K562 (cell line): ENCODE measurements around the gene SETD1B. TPM values are rescaled to one million over a fixed set of nuclear protein-coding genes. Genes with fewer than 3 reads are reported as not detected.

Experiments
- ATF7 ChIP-seq: fragments of 450-650 bp; IDR thresholded peaks from 2 replicates; pipeline ENCODE4 v1.7.1; 2014; ENCODE audit warnings: mild to moderate bottlenecking, moderate library complexity
- CBX1 ChIP-seq: sonication (generic); IDR thresholded peaks from 2 replicates; pipeline ENCODE4 v1.6.1; 2016; ENCODE audit warnings: antibody characterized with exemption, low read depth, mild to moderate bottlenecking
- CREB3L1 ChIP-seq: fragments of 450-650 bp; IDR thresholded peaks from 2 replicates; pipeline ENCODE4 v1.6.1; 2014; ENCODE audit warnings: low read depth, mild to moderate bottlenecking, moderate library complexity, borderline replicate concordance
- CTBP1 ChIP-seq: fragments of 450-650 bp; IDR thresholded peaks from 2 replicates; pipeline ENCODE4 v1.6.1; 2016; ENCODE audit warnings: borderline replicate concordance
- DPF2 ChIP-seq: fragments of 450-650 bp; IDR thresholded peaks from 2 replicates; pipeline ENCODE4 v1.6.1; 2016
- HIVEP1 ChIP-seq: fragments of 250-450 bp; sonication (Bioruptor Pico); IDR thresholded peaks from 2 replicates; pipeline ENCODE4 v1.4.0; 2020; ENCODE audit warnings: mild to moderate bottlenecking
- HMBOX1 ChIP-seq: sonication (generic); IDR thresholded peaks from 2 replicates; pipeline ENCODE4 v1.6.1; 2016
- KDM5B ChIP-seq: fragments of 200-600 bp; sonication (generic); IDR thresholded peaks from 2 replicates; pipeline ENCODE4 v1.6.1; 2012; ENCODE audit warnings: low read depth, mild to moderate bottlenecking, moderate library complexity, low read length, control low read depth, inconsistent platforms; ENCODE audit not compliant: insufficient replicate concordance
- NBN ChIP-seq: fragments of 450-650 bp; IDR thresholded peaks from 2 replicates; pipeline ENCODE4 v1.6.1; 2016; ENCODE audit warnings: low read depth, mild to moderate bottlenecking
- PATZ1 ChIP-seq: fragments of 250-450 bp; sonication (Bioruptor Pico); IDR thresholded peaks from 2 replicates; pipeline ENCODE4 v1.5.0; 2020; ENCODE audit warnings: mild to moderate bottlenecking, borderline replicate concordance
- PML ChIP-seq: IDR thresholded peaks from 2 replicates; pipeline ENCODE4 v1.6.1; 2012; ENCODE audit warnings: low read length, inconsistent platforms
- POLR2A ChIP-seq: fragments of 450-650 bp; conservative IDR thresholded peaks from 2 replicates; pipeline ENCODE4 v1.6.1; 2016
- SAFB2 ChIP-seq: fragments of 200-400 bp; formaldehyde crosslinking; IDR thresholded peaks from 2 replicates; pipeline ENCODE4 v1.6.1; 2018; ENCODE audit warnings: borderline replicate concordance, low read length, low read depth, moderate library complexity; ENCODE audit not compliant: severe bottlenecking
- STAT5B ChIP-seq: fragments of 250-450 bp; sonication (Bioruptor Pico); IDR thresholded peaks from 2 replicates; pipeline ENCODE4 v1.8.0; 2021; ENCODE audit warnings: mild to moderate bottlenecking, inconsistent platforms
- WHSC1 ChIP-seq: IDR thresholded peaks from one replicate; pipeline ENCODE4 v1.6.1; 2012; ENCODE audit warnings: low read length, control low read depth, inconsistent platforms
- ZNF224 ChIP-seq: sonication (generic); formaldehyde crosslinking; IDR thresholded peaks from 2 replicates; pipeline ENCODE4 v1.8.0; 2022; ENCODE audit warnings: mild to moderate bottlenecking, missing genetic modification reagents
- ZNF395 ChIP-seq: fragments of 200-800 bp; sonication (Bioruptor generic); IDR thresholded peaks from 2 replicates; pipeline ENCODE4 v1.6.1; 2017; ENCODE audit warnings: missing genetic modification characterization, missing compliant biosample characterization
- ZNF431 ChIP-seq: sonication (generic); formaldehyde crosslinking; IDR thresholded peaks from 2 replicates; pipeline ENCODE4 v1.8.0; 2022; ENCODE audit warnings: mild to moderate bottlenecking, missing genetic modification reagents
- ZNF592 ChIP-seq: fragments of 450-650 bp; IDR thresholded peaks from 2 replicates; pipeline ENCODE4 v1.6.1; 2017; ENCODE audit warnings: antibody characterized with exemption, mild to moderate bottlenecking
- polyA plus RNA-seq, 8 experiments: library from polyadenylated mRNA; depleted of rRNA in 4 of 8; stranded (reverse) in 5 of 8; unstranded in 3 of 8; fragments of >200 nt; fragmentation: Nextera tagmentation in 2 of 8; fragmentation: Illumina TruSeq in 1 of 8; extraction: Ambion mirVana in 2 of 8; extraction: Trizol in 1 of 8; gene quantifications; 2 replicates each; pipeline versions ENCODE4 v1.2.1 to v1.2.3, GENCODE V29; 2011 to 2014; ENCODE audit warnings: inconsistent platforms in 1 of 8, missing spikeins in 1 of 8
- total RNA-seq, 7 experiments: library from RNA; depleted of rRNA in 6 of 7; stranded (reverse); fragments of >200 nt in 6 of 7; fragmentation: Illumina TruSeq in 2 of 7; extraction: Trizol in 2 of 7; gene quantifications; 2 replicates each; pipeline versions ENCODE4 v1.2.1 to v1.2.3, GENCODE V29; 2011 to 2021; ENCODE audit warnings: low replicate concordance in 1 of 7

Gene SETD1B
- total and polyA plus RNA-seq, 9 of the 15 experiments (the other 6 are each of a cell fraction or from before 2014, with no cell fraction given): 0.48 to 26.6 (median 2.3) TPM

GRCh38 chr12:121794534-121795033, 9.2 kb upstream of the SETD1B start (continued):
- TF ChIP-seq WHSC1 (no peak), ZNF395 (peak; percentile 52; the same call in 1 of the 2 replicates), ZNF431 (CRISPR knock-in tag) (no peak), PATZ1 (CRISPR knock-in tag) (no peak), POLR2A (peak; percentile 58), CBX1 (0 out of 2 replicates have a peak, but pooled peaks have one; percentile 45), ZNF224 (CRISPR knock-in tag) (0 out of 2 replicates have a peak, but pooled peaks have one; percentile 25), NBN (0 out of 2 replicates have a peak, but pooled peaks have one; percentile 12), DPF2 (0 out of 2 replicates have a peak, but pooled peaks have one; percentile 44), CTBP1 (no peak), CREB3L1 (peak; percentile 84; the same call in 1 of the 2 replicates), KDM5B (peak; percentile 69), ATF7 (peak; percentile 14; the same call in 1 of the 2 replicates), ZNF592 (no peak; the same call in 1 of the 2 replicates), HMBOX1 (0 out of 2 replicates have a peak, but pooled peaks have one; percentile 11), SAFB2 (no peak), STAT5B (CRISPR knock-in tag) (no peak), HIVEP1 (CRISPR knock-in tag) (no peak), PML (peak; percentile 8; the same call in 1 of the 2 replicates)
